HAP-1 (cell line): ENCODE data around the gene STUB1.
"Not testable (repeated sequence)": the region's sequence is repeated elsewhere in the genome, so short reads cannot be mapped to it uniquely, and the experiment has no call there.

Experiments
- DNase-seq, 2 experiments: peaks; one replicate each; pipeline ENCODE4 v3.0.0-alpha.2; 2016 to 2020; ENCODE audit warnings: low spot score in 2 of 2
- H3K27me3 ChIP-seq: fragments of 250-450 bp; sonication (Bioruptor Pico); 2 replicates; pipeline ENCODE4 v1.5.1; 2020; ENCODE audit warnings: low read depth, mild to moderate bottlenecking, moderate library complexity
- H3K36me3 ChIP-seq: fragments of 250-450 bp; sonication (Bioruptor Pico); replicated peaks from 2 replicates; pipeline ENCODE4 v1.5.1; 2020; ENCODE audit warnings: mild to moderate bottlenecking
- H3K4me1 ChIP-seq: fragments of 250-450 bp; sonication (Bioruptor Pico); 2 replicates; pipeline ENCODE4 v1.5.1; 2020; ENCODE audit warnings: mild to moderate bottlenecking
- H3K4me3 ChIP-seq: fragments of 250-450 bp; sonication (Bioruptor Pico); 2 replicates; pipeline ENCODE4 v1.5.1; 2020; ENCODE audit warnings: mild to moderate bottlenecking, moderate library complexity
- H3K9me3 ChIP-seq: fragments of 250-450 bp; sonication (Bioruptor Pico); 2 replicates; pipeline ENCODE4 v1.5.1; 2020; ENCODE audit warnings: mild to moderate bottlenecking, moderate library complexity
- in situ Hi-C: fragments of 300-500 bp; cut with MboI; formaldehyde crosslinking; loops from 3 replicates; pipeline ENCODE4 v1.14.3; 2020; ENCODE audit warnings: low sequenced_read_pairs, inconsistent platforms, mixed read lengths

Gene STUB1

DNA sequence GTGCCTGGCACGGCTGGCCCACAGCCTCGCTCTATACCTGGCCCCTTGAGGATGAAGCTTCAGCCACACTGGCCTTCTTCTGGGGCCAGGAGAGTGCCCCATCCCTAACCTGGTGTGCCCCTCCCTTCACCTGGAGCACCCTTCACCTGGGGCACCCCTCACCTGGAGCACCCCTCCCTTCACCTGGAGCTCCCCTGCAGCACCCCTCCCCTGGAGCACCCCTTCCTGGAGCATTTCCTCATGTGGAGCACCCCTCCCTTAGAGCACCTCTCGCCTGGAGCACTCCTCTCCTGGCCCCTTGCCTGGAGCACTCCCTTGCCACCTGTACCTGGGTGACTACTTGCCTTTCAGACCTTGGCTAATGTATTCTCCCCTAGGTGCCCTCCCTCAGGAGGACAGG is 27.8 kb downstream of the STUB1 start:
- Histone ChIP-seq H3K4me3 (no peak overlapping the region), H3K27me3 (peaks cover 18% of the 10 kb centered on the region), H3K4me1 (peaks cover 4% of the 10 kb centered on the region; the same call in 1 of the 2 replicates), H3K36me3 (no peaks in the 10 kb centered on the region), H3K9me3 (no peaks in the 10 kb centered on the region)
- no peak for DNase-seq
- in situ Hi-C loops: no loop called here

DNA sequence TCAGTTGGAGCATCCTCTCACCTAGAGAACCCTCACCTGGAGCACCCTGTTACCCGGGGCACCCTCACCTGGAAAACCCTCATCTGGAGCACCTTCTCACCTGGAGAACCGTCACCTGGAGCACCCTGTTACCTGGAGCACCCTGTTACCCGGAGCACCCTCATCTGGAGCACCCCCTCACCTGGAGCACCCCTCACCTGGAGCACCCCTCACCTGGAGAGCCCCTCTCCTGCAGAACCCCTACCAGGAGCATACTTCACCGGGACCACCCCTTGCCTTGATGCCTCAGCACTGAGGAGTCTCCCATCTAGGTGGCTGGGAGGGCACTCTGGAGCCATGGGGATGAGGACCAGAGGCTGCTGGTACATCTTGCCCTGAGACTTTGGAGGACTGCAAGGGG is 28.7 kb downstream of the STUB1 start:
- H3K4me1 ChIP-seq: peaks cover 4% of the 10 kb centered on the region; the same call in 1 of the 2 replicates
- DNase-seq: no peak
- H3K9me3 ChIP-seq: no peaks in the 10 kb centered on the region
- H3K27me3 ChIP-seq: peaks cover 18% of the 10 kb centered on the region
- no peaks in the 10 kb centered on the region for H3K36me3 ChIP-seq
- in situ Hi-C loops: no loop called here
- no peak overlapping the region for H3K4me3 ChIP-seq

DNA sequence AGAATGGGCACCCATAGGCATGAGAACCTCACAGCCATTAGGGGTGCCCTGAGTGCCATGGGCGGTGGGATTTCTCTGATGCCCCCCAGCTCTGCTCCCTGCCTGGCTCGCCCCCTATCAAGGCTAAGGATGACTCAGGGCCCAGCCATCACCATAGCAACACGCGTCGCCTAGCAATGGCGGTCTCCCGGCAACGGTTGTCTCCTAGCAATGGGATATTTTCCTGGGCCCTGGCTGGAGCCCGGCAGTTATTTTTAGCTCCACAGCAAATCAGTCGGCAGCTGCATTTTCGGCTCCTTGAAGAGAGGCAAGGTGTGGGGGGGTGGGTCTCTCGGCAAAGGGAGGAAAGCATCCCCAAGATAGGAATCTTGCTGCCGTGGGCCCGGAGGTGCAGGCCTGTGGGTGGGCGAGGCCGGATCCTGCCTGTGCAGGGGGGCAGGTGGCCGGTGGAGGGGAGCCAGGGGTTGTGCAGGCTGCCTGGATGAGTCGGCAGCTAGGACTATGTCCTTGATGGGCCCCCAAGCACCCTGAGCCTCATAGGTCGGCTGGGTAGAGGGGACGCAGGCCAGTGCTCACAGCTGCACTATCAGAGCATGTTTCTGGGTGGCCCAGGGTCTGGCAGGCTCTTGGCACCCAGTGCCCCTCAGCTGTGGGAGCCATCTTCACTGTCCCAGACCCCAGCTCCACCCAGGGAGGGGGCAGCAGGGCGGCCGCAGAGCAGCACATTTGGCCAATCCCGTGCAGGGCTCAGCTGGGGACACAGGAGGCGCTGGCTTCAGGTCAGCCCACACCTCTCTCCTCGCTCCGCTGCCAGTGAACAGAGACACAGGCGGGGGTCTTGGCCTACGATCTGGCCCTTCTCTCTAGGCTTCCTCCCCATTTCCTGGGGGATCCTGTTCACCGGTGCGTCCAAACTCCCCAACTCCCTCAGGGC is 29.6 kb downstream of the STUB1 start:
- peak; percentile 60 to 84 for DNase-seq
- Histone ChIP-seq H3K9me3 (no peaks in the 10 kb centered on the region), H3K27me3 (peaks cover 18% of the 10 kb centered on the region), H3K4me3 (no peak overlapping the region), H3K4me1 (peaks cover 4% of the 10 kb centered on the region; the same call in 1 of the 2 replicates), H3K36me3 (no peaks in the 10 kb centered on the region)
- in situ Hi-C loops: no loop called here

DNA sequence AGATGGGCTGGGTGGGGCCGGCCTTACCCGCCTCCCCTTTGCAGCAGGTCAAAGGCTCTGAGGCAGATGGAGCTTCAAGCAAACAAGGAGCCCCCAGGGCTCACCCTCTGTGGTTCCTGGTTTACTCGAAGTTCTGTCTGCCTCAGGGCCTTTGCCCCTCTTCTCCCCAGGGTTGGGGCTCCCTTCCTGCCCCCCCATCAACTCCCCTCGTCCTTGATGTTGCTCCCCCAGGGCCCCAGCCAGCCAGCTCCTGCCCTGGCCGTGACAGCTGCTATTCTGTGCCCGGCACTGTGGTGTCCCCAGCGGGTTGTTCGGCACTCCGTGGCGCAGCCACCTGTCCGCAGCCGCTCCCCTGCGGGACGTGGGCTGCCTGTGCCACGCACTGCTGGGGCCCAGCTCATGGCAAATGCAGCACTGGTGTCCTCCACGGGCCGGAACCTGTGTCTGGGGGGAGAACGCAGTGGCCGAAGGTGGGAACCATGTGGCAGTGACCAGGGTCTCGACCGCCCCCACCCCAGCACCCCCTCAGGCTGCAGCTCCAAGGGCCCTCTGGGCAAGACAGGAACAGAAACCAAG is 30.4 kb downstream of the STUB1 start:
- no peak for DNase-seq
- Histone ChIP-seq H3K9me3 (no peaks in the 10 kb centered on the region), H3K36me3 (no peaks in the 10 kb centered on the region), H3K4me1 (peaks cover 4% of the 10 kb centered on the region; the same call in 1 of the 2 replicates), H3K27me3 (peaks cover 18% of the 10 kb centered on the region), H3K4me3 (no peak overlapping the region)
- in situ Hi-C loops: no loop called here

DNA sequence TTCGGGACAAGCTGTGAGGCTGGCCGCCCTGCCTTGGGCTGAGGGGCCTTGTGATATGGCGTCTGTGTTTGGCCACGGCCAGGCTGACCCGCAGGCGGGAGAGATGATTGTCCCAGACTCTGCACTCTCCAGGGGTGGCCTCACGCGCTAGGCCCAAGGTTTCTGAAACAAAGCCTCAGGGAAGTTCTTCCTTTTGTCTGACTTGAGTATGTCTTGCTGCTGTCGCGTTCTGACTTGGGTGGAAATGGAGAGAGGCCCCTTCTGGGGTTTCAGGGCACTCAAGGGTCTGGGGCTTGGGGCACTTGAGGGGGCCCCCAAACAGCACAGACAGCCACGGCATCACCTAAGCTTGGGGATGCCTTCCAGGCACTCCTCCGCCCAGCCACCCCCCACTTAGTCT is 30.9 kb downstream of the STUB1 start:
- H3K4me3 ChIP-seq: no peak overlapping the region
- DNase-seq: no peak
- peaks cover 17% of the 10 kb centered on the region for H3K27me3 ChIP-seq
- peaks cover 7% of the 10 kb centered on the region; the same call in 1 of the 2 replicates for H3K4me1 ChIP-seq
- no peaks in the 10 kb centered on the region for H3K36me3 ChIP-seq
- in situ Hi-C loops: no loop called here
- H3K9me3 ChIP-seq: no peaks in the 10 kb centered on the region

DNA sequence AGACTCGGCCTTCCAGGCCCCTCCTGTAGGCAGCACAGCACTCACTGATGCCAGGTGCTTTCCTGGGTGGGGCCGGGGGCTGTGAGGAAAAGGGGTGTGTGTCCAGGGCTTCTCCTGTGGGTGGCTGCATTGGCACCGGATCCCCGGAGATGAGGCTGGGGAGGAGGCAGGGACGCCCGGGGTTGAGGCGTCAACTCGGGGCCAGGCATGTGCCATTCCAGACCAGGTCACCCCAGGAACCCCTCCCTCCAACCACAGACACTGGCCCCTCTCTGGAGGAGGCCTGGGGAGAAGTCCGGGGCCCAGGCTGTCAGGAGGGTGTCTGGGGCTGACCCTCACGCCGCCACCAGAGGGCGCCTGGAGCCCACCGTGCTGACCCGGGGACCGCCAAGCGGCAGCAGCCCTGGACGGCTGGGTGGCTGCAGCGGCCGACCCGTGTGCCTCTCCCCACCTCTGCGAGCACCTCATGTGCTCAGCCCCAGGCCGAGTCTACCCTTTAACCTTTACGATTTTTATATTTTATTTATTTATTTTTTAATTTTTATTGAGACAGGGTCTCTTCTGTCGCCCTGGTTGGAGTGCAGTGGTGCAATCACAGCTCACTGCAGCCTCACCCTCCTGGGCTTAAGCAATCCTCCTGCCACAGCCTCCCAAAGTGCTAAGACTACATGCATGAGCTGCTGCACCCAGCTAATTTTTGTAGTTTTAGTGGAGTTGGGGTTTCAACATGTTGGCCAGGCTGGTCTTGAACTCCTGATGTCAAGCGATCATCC is 31.5 kb downstream of the STUB1 start:
- in situ Hi-C loops: no loop called here
- peaks cover 12% of the 10 kb centered on the region; the same call in 1 of the 2 replicates for H3K4me1 ChIP-seq
- H3K9me3 ChIP-seq: no peaks in the 10 kb centered on the region
- H3K36me3 ChIP-seq: peaks cover 1% of the 10 kb centered on the region; the same call in 1 of the 2 replicates
- no peak overlapping the region for H3K4me3 ChIP-seq
- H3K27me3 ChIP-seq: peaks cover 11% of the 10 kb centered on the region
- peak; percentile 71 to 91 for DNase-seq

DNA sequence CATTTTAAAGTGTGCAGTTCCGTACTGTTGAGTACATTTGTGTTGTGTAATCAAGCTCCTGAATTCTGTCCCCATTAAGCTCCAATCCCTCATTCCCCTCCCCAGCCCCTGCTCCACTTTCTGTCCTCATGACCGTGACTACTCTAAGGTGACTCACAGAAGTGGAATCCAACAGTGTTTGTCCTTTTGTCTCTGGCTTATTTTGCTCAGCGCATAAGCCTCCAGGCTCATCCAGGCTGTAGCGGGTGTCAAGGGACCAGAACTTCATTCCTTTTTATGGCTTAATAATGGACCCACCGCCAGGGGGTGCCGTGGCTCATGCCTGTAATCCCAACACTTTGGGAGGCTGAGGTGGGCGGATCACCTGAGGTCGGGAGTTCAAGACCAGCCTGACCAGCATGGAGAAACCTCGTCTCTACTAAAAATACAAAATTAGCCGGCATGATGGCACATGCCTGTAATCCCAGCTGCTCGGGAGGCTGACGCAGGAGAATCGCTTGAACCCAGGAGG is 32.6 kb downstream of the STUB1 start:
- H3K4me3 ChIP-seq, H3K9me3 ChIP-seq, H3K27me3 ChIP-seq, H3K36me3 ChIP-seq, in situ Hi-C loops: not testable (repeated sequence)
- DNase-seq: peak; percentile 82 to 88
- H3K4me1 ChIP-seq: peaks cover 12% of the 10 kb centered on the region; the same call in 1 of the 2 replicates

DNA sequence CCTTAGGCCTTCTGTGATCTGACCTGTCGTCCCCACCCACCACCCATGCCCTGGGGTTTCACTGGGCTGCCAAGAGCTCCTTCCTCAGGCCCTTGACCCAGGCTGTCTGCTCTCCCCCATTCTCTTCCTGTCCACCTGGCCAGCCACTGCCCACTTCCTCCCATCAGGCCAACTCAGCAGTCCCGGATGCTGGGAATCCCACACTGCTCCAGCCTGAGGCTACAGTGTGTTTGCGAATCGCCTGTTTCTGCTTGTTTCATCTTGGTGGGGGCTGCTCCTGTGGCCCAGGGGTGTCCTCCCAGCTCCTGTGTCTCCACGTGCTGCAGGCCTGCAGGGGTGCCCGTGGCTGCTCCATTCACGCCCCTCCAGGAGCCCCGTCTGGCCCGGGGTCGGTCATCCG is 33.9 kb downstream of the STUB1 start:
- DNase-seq: no peak
- in situ Hi-C loops: no loop called here
- H3K4me1 ChIP-seq: peaks cover 12% of the 10 kb centered on the region; the same call in 1 of the 2 replicates
- no peaks in the 10 kb centered on the region for H3K27me3 ChIP-seq
- no peaks in the 10 kb centered on the region for H3K9me3 ChIP-seq
- no peak overlapping the region for H3K4me3 ChIP-seq
- H3K36me3 ChIP-seq: peaks cover 3% of the 10 kb centered on the region; the same call in 1 of the 2 replicates

DNA sequence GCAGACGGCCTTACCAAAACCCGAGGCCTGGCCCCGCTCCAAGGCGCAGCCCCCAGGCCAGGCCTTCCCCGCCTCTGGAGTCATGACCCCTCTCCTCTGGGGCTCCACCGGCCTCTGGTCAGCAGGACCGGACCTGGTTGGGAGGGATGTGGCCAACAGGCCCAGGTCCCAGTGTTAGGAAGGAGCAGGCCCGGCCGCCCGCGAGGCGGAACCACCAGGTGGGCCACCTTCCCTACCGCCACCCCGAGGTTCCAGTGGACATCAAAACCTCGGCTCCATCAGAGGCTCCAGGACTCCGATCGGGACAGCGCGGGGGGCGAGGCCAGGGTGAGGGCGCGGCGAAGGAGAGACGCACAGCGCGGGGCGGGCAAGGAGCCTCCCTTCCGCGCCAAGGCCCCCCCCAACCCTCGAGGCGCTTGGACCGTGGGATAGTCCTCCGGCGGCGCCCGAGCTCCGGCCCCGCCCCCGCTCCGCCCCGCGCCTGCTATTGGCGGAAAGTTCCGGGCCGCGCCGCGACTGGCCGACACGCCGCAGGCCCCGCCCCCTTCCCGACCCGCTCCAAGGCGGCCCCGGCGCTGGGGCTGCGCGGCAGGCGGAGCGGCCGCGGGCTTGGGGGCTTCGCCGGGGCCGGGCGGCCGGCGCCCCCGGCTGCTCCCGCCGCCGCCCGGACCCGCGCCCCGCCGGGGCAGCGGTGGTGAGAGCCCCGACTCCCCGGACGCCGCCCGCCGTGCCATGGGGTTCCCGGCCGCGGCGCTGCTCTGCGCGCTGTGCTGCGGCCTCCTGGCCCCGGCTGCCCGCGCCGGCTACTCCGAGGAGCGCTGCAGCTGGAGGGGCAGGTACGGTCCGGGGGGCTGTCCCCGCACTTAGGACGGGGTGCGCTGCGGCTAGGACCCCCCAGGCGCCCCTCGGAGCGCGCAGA is 34.6 kb downstream of the STUB1 start, which contains the start of gene METRN:
METRN (plus strand) TSS at position 561 of the 919 bp plus-strand sequence; CDS start at position 733, 172 bp downstream.
- H3K9me3 ChIP-seq: no peaks in the 10 kb centered on the region
- H3K4me3 ChIP-seq: peak within 1 kb of the TSS; percentile 46
- DNase-seq: peak; percentile 85 to 97
- H3K36me3 ChIP-seq: peaks cover 3% of the 10 kb centered on the region; the same call in 1 of the 2 replicates
- in situ Hi-C loops: no loop called here
- H3K27me3 ChIP-seq: no peaks in the 10 kb centered on the region
- H3K4me1 ChIP-seq: peaks cover 13% of the 10 kb centered on the region

DNA sequence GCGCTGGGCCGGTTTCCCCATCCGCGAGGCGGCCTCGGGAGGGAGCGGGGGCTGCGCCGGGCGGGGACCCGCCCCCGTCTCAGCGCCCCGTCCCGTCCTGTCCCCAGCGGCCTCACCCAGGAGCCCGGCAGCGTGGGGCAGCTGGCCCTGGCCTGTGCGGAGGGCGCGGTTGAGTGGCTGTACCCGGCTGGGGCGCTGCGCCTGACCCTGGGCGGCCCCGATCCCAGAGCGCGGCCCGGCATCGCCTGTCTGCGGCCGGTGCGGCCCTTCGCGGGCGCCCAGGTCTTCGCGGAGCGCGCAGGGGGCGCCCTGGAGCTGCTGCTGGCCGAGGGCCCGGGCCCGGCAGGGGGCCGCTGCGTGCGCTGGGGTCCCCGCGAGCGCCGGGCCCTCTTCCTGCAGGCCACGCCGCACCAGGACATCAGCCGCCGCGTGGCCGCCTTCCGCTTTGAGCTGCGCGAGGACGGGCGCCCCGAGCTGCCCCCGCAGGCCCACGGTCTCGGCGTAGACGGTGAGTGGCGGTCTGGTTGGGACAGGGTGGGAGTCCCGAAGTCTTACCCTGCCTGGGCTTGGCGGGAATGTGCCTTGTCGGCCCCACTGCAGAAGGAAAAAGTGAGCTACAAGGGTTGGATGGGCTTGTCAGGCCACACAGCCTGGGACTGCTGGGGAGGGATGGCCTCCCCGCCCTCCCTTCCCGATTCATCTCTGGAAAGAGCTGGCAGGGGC is 35.4 kb downstream of the STUB1 start:
- Histone ChIP-seq H3K9me3 (no peaks in the 10 kb centered on the region), H3K27me3 (no peaks in the 10 kb centered on the region), H3K4me1 (peaks cover 20% of the 10 kb centered on the region), H3K36me3 (peaks cover 3% of the 10 kb centered on the region; the same call in 1 of the 2 replicates), H3K4me3 (peak overlapping the region; percentile 46)
- in situ Hi-C loops: no loop called here
- DNase-seq: peak; percentile 32 to 65

DNA sequence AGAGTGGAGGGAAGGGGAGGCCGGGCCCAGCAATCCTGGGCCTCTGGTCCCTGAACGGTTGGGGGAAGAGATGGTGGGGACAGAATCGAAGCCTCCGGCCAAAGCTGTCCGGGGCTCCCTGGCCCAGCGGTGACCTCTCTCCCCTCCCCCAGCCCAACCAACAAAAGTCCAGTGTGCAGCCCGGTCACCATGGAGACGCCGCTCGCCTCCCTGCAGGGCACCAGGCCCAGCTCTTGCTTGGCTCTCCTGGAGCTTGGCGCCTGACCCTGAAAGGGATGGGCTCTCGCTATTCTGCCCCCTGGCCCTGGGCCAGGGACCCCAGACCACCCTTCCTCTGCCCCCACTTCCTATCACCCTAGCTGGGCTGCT is 36.0 kb downstream of the STUB1 start:
- DNase-seq: peak; percentile 34 to 78

DNA sequence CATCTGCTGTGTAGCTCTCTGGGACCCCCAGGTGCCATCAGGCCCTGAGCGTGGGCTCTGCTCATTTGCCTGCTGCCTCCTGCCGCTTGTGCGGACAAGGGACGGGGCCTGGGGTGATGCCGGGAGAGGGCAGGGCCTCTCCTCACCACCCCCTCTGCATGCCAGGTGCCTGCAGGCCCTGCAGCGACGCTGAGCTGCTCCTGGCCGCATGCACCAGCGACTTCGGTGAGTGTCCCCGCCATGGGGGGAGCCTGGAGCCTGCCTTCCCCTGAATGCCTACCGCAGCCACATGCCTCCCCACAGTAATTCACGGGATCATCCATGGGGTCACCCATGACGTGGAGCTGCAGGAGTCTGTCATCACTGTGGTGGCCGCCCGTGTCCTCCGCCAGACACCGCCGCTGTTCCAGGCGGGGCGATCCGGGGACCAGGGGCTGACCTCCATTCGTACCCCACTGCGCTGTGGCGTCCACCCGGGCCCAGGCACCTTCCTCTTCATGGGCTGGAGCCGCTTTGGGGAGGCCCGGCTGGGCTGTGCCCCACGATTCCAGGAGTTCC is 36.6 kb downstream of the STUB1 start:
- Histone ChIP-seq H3K4me1 (peaks cover 25% of the 10 kb centered on the region), H3K36me3 (peaks cover 7% of the 10 kb centered on the region; the same call in 1 of the 2 replicates), H3K27me3 (no peaks in the 10 kb centered on the region), H3K9me3 (no peaks in the 10 kb centered on the region), H3K4me3 (peak overlapping the region; percentile 46; the same call in 1 of the 2 replicates)
- in situ Hi-C loops: no loop called here
- DNase-seq: no peak

More for the DNA sequence above, 36.0 kb downstream of the STUB1 start:
- peaks cover 3% of the 10 kb centered on the region; the same call in 1 of the 2 replicates for H3K36me3 ChIP-seq
- H3K27me3 ChIP-seq: no peaks in the 10 kb centered on the region
- peak overlapping the region; percentile 46 for H3K4me3 ChIP-seq
- no peaks in the 10 kb centered on the region for H3K9me3 ChIP-seq
- in situ Hi-C loops: no loop called here
- H3K4me1 ChIP-seq: peaks cover 20% of the 10 kb centered on the region
